Measurements from ENCODE around the gene FMN2.

FMN2 gene

DNA sequence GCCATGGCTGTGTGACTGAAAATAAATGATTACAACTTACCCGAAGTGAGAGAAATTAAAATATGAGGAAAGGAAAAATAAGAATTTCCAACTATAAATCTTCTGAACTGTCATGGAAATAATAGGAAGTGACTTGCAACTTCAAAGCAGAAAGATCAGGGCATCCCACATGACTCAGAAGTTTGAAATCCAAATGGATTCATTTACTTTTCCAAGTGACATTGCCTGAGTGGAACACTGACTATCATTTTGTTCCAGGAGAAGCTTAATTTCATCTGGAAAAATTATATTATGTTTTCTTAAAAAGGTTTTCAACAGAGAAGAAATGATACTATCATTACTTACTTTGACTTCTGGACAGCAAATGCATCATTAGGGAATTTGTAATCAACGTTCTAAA is 409.4 kb downstream of the FMN2 start:
- ChIA-PET CTCF (interaction anchor here (0.6 kb wide), 1 partner anchor 42 kb away, joined by 3 read pairs; no protein-coding TSS in a partner anchor), POLR2A (no interaction called here)
- Histone ChIP-seq H3K4me3 (ENCODE audit: low read depth, low read length) (no peak overlapping the region), H3K4me1 (ENCODE audit: control insufficient read depth, insufficient read depth, low read length) (no peaks in the 10 kb centered on the region), H3K27ac (ENCODE audit: extremely low read depth, low read depth, low read length) (no peak overlapping the region), H3K36me3 (ENCODE audit: control insufficient read depth in 2 of 2, insufficient read depth in 1 of 2, low read length in 2 of 2) (no peaks in the 10 kb centered on the region), H3K9me3 (ENCODE audit: control insufficient read depth, insufficient read depth, low read depth, low read length) (no peaks in the 10 kb centered on the region)
- TF ChIP-seq, protein P1, sequence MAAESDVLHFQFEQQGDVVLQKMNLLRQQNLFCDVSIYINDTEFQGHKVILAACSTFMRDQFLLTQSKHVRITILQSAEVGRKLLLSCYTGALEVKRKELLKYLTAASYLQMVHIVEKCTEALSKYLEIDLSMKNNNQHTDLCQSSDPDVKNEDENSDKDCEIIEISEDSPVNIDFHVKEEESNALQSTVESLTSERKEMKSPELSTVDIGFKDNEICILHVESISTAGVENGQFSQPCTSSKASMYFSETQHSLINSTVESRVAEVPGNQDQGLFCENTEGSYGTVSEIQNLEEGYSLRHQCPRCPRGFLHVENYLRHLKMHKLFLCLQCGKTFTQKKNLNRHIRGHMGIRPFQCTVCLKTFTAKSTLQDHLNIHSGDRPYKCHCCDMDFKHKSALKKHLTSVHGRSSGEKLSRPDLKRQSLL (tag by site-specific recombination; IDR thresholded peaks at IDR 0.05), result no peak
- TF ChIP-seq ZNF184 (tag by site-specific recombination; IDR thresholded peaks at IDR 0.05) (no peak), ZNF677 (tag by site-specific recombination; IDR thresholded peaks at IDR 0.05) (no peak), ZBTB17 (tag by site-specific recombination; IDR thresholded peaks at IDR 0.05) (no peak)
- TF ChIP-seq, protein P2, sequence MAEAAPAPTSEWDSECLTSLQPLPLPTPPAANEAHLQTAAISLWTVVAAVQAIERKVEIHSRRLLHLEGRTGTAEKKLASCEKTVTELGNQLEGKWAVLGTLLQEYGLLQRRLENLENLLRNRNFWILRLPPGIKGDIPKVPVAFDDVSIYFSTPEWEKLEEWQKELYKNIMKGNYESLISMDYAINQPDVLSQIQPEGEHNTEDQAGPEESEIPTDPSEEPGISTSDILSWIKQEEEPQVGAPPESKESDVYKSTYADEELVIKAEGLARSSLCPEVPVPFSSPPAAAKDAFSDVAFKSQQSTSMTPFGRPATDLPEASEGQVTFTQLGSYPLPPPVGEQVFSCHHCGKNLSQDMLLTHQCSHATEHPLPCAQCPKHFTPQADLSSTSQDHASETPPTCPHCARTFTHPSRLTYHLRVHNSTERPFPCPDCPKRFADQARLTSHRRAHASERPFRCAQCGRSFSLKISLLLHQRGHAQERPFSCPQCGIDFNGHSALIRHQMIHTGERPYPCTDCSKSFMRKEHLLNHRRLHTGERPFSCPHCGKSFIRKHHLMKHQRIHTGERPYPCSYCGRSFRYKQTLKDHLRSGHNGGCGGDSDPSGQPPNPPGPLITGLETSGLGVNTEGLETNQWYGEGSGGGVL (tag by site-specific recombination; IDR thresholded peaks at IDR 0.05), result no peak

DNA sequence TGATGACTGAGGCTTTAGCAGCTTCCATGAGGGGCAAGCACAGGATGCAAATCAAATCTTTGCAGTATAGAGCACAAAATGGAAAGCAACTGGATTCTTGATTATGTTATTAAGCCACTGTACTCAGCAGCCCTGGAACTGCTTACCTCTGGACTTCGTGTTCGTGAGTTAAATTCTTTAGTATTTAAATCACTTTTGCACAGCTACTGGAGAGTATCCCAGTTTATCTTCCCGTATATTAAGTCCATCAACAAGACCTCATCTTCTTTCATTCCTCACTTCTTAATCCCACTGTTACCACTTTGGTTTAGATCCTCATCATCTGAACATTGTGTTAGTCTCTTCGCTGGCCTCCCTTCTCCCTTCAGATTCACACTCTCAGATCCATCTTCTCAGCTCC is 411.4 kb downstream of the FMN2 start:
- no peaks in the 10 kb centered on the region for H3K36me3 ChIP-seq (ENCODE audit: control insufficient read depth in 2 of 2, insufficient read depth in 1 of 2, low read length in 2 of 2)
- no peak overlapping the region for H3K4me3 ChIP-seq (ENCODE audit: low read depth, low read length)
- ChIA-PET CTCF (interaction anchor here (0.7 to 1.2 kb wide), 3 partner anchors 16 to 316 kb away, joined by 3 to 4 read pairs (median 3); no protein-coding TSS in a partner anchor), POLR2A (no interaction called here)
- TF ChIP-seq ZBTB8A (tag by site-specific recombination; IDR thresholded peaks at IDR 0.05) (no peak), YY2 (tag by site-specific recombination; IDR thresholded peaks at IDR 0.05) (no peak)
- no peaks in the 10 kb centered on the region for H3K4me1 ChIP-seq (ENCODE audit: control insufficient read depth, insufficient read depth, low read length)
- H3K27ac ChIP-seq (ENCODE audit: extremely low read depth, low read depth, low read length), result no peak overlapping the region
- no peaks in the 10 kb centered on the region for H3K9me3 ChIP-seq (ENCODE audit: control insufficient read depth, insufficient read depth, low read depth, low read length)

DNA sequence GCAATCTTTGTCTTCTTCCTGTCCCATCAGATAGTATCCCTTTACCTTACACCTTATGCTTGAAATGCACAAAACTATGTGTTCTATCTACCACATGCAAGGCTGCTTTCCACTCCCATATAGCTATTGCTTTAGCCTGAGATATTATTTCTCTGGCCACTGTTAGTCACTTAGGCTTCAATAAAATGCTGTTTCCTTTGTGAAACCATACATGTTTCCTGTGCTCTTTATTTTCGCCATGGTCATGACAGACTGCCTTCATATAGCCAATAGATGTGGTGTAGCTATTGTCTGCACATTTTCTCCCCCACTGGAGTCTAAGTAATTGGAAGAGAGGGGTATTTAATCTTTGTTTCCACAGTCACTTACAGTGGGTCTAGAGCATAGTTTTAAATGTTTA is 411.9 kb downstream of the FMN2 start:
- H3K9me3 ChIP-seq (ENCODE audit: control insufficient read depth, insufficient read depth, low read depth, low read length), result no peaks in the 10 kb centered on the region
- TF ChIP-seq ZNF112 (tag by site-specific recombination; IDR thresholded peaks at IDR 0.05) (no peak), ZNF626 (tag by site-specific recombination; IDR thresholded peaks at IDR 0.05) (no peak), ZNF768 (tag by site-specific recombination; IDR thresholded peaks at IDR 0.05) (no peak), ZNF624 (tag by site-specific recombination; IDR thresholded peaks at IDR 0.05) (no peak), HOXA7 (CRISPR knock-in tag; IDR thresholded peaks at IDR 0.05; ENCODE audit: borderline replicate concordance) (no peak), ZNF670 (tag by site-specific recombination; IDR thresholded peaks at IDR 0.05; ENCODE audit: low read depth) (no peak), HOXC10 (CRISPR knock-in tag; IDR thresholded peaks at IDR 0.05) (no peak), KLF9 (tag by site-specific recombination; IDR thresholded peaks at IDR 0.05; ENCODE audit: low read depth) (no peak), ZSCAN23 (tag by site-specific recombination; IDR thresholded peaks at IDR 0.05) (no peak), FEZF1 (tag by site-specific recombination; IDR thresholded peaks at IDR 0.05) (no peak), ZNF558 (tag by site-specific recombination; IDR thresholded peaks at IDR 0.05) (no peak), ZNF302 (tag by site-specific recombination; IDR thresholded peaks at IDR 0.05; ENCODE audit: low read depth) (no peak), IKZF3 (tag by site-specific recombination; IDR thresholded peaks at IDR 0.05) (no peak), SETDB1 (IDR thresholded peaks at IDR 0.05; ENCODE audit: insufficient read length, low read length) (no peak), OSR2 (tag by site-specific recombination; IDR thresholded peaks at IDR 0.05) (no peak)
- TF ChIP-seq, protein P3, sequence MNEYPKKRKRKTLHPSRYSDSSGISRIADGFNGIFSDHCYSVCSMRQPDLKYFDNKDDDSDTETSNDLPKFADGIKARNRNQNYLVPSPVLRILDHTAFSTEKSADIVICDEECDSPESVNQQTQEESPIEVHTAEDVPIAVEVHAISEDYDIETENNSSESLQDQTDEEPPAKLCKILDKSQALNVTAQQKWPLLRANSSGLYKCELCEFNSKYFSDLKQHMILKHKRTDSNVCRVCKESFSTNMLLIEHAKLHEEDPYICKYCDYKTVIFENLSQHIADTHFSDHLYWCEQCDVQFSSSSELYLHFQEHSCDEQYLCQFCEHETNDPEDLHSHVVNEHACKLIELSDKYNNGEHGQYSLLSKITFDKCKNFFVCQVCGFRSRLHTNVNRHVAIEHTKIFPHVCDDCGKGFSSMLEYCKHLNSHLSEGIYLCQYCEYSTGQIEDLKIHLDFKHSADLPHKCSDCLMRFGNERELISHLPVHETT (tag by site-specific recombination; IDR thresholded peaks at IDR 0.05), result no peak
- TF ChIP-seq, protein P4, sequence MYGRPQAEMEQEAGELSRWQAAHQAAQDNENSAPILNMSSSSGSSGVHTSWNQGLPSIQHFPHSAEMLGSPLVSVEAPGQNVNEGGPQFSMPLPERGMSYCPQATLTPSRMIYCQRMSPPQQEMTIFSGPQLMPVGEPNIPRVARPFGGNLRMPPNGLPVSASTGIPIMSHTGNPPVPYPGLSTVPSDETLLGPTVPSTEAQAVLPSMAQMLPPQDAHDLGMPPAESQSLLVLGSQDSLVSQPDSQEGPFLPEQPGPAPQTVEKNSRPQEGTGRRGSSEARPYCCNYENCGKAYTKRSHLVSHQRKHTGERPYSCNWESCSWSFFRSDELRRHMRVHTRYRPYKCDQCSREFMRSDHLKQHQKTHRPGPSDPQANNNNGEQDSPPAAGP (tag by site-specific recombination; IDR thresholded peaks at IDR 0.05), result no peak
- TF ChIP-seq, protein P5, sequence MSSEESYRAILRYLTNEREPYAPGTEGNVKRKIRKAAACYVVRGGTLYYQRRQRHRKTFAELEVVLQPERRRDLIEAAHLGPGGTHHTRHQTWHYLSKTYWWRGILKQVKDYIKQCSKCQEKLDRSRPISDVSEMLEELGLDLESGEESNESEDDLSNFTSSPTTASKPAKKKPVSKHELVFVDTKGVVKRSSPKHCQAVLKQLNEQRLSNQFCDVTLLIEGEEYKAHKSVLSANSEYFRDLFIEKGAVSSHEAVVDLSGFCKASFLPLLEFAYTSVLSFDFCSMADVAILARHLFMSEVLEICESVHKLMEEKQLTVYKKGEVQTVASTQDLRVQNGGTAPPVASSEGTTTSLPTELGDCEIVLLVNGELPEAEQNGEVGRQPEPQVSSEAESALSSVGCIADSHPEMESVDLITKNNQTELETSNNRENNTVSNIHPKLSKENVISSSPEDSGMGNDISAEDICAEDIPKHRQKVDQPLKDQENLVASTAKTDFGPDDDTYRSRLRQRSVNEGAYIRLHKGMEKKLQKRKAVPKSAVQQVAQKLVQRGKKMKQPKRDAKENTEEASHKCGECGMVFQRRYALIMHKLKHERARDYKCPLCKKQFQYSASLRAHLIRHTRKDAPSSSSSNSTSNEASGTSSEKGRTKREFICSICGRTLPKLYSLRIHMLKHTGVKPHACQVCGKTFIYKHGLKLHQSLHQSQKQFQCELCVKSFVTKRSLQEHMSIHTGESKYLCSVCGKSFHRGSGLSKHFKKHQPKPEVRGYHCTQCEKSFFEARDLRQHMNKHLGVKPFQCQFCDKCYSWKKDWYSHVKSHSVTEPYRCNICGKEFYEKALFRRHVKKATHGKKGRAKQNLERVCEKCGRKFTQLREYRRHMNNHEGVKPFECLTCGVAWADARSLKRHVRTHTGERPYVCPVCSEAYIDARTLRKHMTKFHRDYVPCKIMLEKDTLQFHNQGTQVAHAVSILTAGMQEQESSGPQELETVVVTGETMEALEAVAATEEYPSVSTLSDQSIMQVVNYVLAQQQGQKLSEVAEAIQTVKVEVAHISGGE (tag by site-specific recombination; conservative IDR thresholded peaks at IDR 0.05; ENCODE audit: low read depth), result no peak
- no peaks in the 10 kb centered on the region for H3K4me1 ChIP-seq (ENCODE audit: control insufficient read depth, insufficient read depth, low read length)
- POLR2A ChIA-PET, result no interaction called here
- no peaks in the 10 kb centered on the region for H3K36me3 ChIP-seq (ENCODE audit: control insufficient read depth in 2 of 2, insufficient read depth in 1 of 2, low read length in 2 of 2)
- H3K27ac ChIP-seq (ENCODE audit: extremely low read depth, low read depth, low read length), result no peak overlapping the region
- CTCF ChIA-PET, result interaction anchor here (0.8 to 0.9 kb wide), 2 partner anchors 105 to 316 kb away, joined by 3 to 4 read pairs; no protein-coding TSS in a partner anchor
- H3K4me3 ChIP-seq (ENCODE audit: low read depth, low read length), result no peak overlapping the region
